HepG2 (cell line): ENCODE data around the gene SLC39A1. TPM values are rescaled to one million over a fixed set of nuclear protein-coding genes. Genes with fewer than 3 reads are reported as not detected.

Experiments used
- ATAC-seq: fragments of 200-7000 bp; cut with Tn5 transposase; 3 replicates; pipeline ENCODE4 v1.9.1; 2020; ENCODE audit warnings: mild to moderate bottlenecking, moderate library complexity
- BruUV-seq: library from RNA; stranded (reverse); fragments of 400-500 nt; replicated peaks from 2 replicates; lab custom pipeline; 2021; lab: Mats Ljungman, UMichigan
- CTCF ChIA-PET: fragments of 300-600 bp; formaldehyde crosslinking; extraction: SDS; loops from one replicate; lab custom pipeline; 2021; ENCODE audit warnings: low total read pairs, inconsistent platforms, low intra/inter-chr PET ratio; lab: Yijun Ruan, JAX
- POLR2A ChIA-PET: fragments of 350-600 bp; sonication (Branson Sonifier 250); formaldehyde crosslinking; loops from one replicate; lab custom pipeline; 2020; ENCODE audit warnings: antibody characterized with exemption, inconsistent platforms; lab: Yijun Ruan, JAX
- DNase-seq: peaks from one replicate; pipeline ENCODE4 v3.0.0-alpha.2; 2015; ENCODE audit warnings: low spot score
- FAIRE-seq: peaks from 3 replicates; lab custom pipeline; 2011; peaks lifted over from hg19 to GRCh38; lab: Jason Lieb, UNC
- H2AFZ ChIP-seq: one replicate; pipeline ENCODE4 v1.6.1; 2011; ENCODE audit warnings: low read length, inconsistent platforms
- H3K27ac ChIP-seq: fragments of 300-600 bp; 3 replicates; pipeline ENCODE4 v1.8.0; 2011; ENCODE audit warnings: mixed run types, mild to moderate bottlenecking, mixed read lengths, low read length, inconsistent platforms; ENCODE audit not compliant: insufficient read depth; ENCODE audit errors: extremely low read length
- H3K27me3 ChIP-seq, 2 experiments: fragments of 200-600 bp in 1 of 2; 2 replicates in 1 of 2; 3 replicates in 1 of 2; pipeline versions ENCODE4 v1.6.0 to v1.8.0; 2011; ENCODE audit warnings: low read length in 2 of 2, mild to moderate bottlenecking in 2 of 2, moderate library complexity in 2 of 2, inconsistent platforms in 1 of 2; ENCODE audit not compliant: insufficient read depth in 2 of 2, control insufficient read depth in 1 of 2
- H3K36me3 ChIP-seq, 2 experiments: fragments of 200-600 bp in 1 of 2; replicated peaks in 1 of 2; 2 replicates in 1 of 2; 3 replicates in 1 of 2; pipeline versions ENCODE4 v1.5.1 to v1.8.0; 2011; ENCODE audit warnings: low read length in 2 of 2, inconsistent platforms in 1 of 2; ENCODE audit not compliant: insufficient read depth in 2 of 2, control insufficient read depth in 1 of 2
- H3K4me1 ChIP-seq: 2 replicates; pipeline ENCODE4 v1.5.1; 2012; ENCODE audit warnings: low read length, inconsistent platforms; ENCODE audit not compliant: insufficient read depth
- H3K4me2 ChIP-seq: 2 replicates; pipeline ENCODE4 v1.6.0; 2011; ENCODE audit warnings: low read depth, low read length, inconsistent platforms
- H3K4me3 ChIP-seq, 3 experiments: fragments of 200-600 bp in 1 of 3; sonication (generic), shearing (Covaris generic) in 1 of 3; replicated peaks in 1 of 3; 2 replicates each; pipeline ENCODE4 v1.5.1; 2011 to 2016; ENCODE audit warnings: low read length in 3 of 3, inconsistent platforms in 2 of 3, low read depth in 2 of 3, mild to moderate bottlenecking in 2 of 3, control low read depth in 1 of 3, mixed read lengths in 1 of 3; ENCODE audit not compliant: insufficient read depth in 1 of 3
- H3K79me2 ChIP-seq: one replicate; pipeline ENCODE4 v1.6.1; 2011; ENCODE audit warnings: low read length, inconsistent platforms; ENCODE audit not compliant: insufficient read depth
- H3K9ac ChIP-seq: 2 replicates; pipeline ENCODE4 v1.6.0; 2011; ENCODE audit warnings: mild to moderate bottlenecking, low read depth, low read length, inconsistent platforms; ENCODE audit not compliant: insufficient read depth
- H3K9me3 ChIP-seq: 2 replicates; pipeline ENCODE4 v1.5.1; 2012; ENCODE audit warnings: mild to moderate bottlenecking, low read length
- H4K20me1 ChIP-seq: 2 replicates; pipeline ENCODE4 v1.6.0; 2011; ENCODE audit warnings: inconsistent platforms, mild to moderate bottlenecking, low read length, moderate library complexity; ENCODE audit not compliant: insufficient read depth
- CAMTA2 ChIP-seq: sonication (generic); formaldehyde crosslinking; IDR thresholded peaks from 2 replicates; pipeline ENCODE4 v1.4.0; 2020; ENCODE audit warnings: mild to moderate bottlenecking, missing genetic modification reagents, borderline replicate concordance
- PLRG1 ChIP-seq: fragments of 450-650 bp; conservative IDR thresholded peaks from 2 replicates; pipeline ENCODE4 v1.6.1; 2016
- SP1 ChIP-seq, 2 experiments: fragments of 450-650 bp in 1 of 2; sonication (generic) in 1 of 2; formaldehyde crosslinking in 1 of 2; IDR thresholded peaks; 2 replicates each; pipeline versions ENCODE4 v1.4.0 to v1.6.1; 2016 to 2020; ENCODE audit warnings: missing genetic modification reagents in 1 of 2
- WIZ ChIP-seq: sonication (generic); formaldehyde crosslinking; IDR thresholded peaks from 2 replicates; pipeline ENCODE4 v1.5.1; 2020; ENCODE audit warnings: mild to moderate bottlenecking, missing genetic modification reagents
- WGBS: methylation state at CpG from one replicate; pipeline ENCODE4 v1.1.6; 2017; ENCODE audit warnings: low lambda C conversion rate; 5-methylcytosine and 5-hydroxymethylcytosine counted together
- in situ Hi-C: cut with HindIII; loops from 2 replicates; pipeline ENCODE4 v1.10.0; 2017; ENCODE audit warnings: low pct_unique_long_range_greater_than_20kb; ENCODE audit not compliant: extremely low pct_ligation_motif_present
- intact Hi-C: fragments of 100-400 bp; cut with micrococcal nuclease; formaldehyde crosslinking; loops from one replicate; pipeline ENCODE4 v1.10.0; 2022; ENCODE audit not compliant: unreplicated experiment
- polyA plus RNA-seq, 8 experiments: library from polyadenylated mRNA; depleted of rRNA in 3 of 8; stranded (reverse) in 7 of 8; unstranded in 1 of 8; fragments of >200 nt; fragmentation: Illumina TruSeq in 4 of 8; extraction: Trizol in 4 of 8; gene quantifications; 2 replicates each; pipeline versions ENCODE4 v1.2.1 to v1.2.3, GENCODE V29; 2011 to 2016; ENCODE audit warnings: low read depth in 4 of 8, missing spikeins in 1 of 8, mixed read lengths in 1 of 8; ENCODE audit not compliant: insufficient read depth in 1 of 8
- total RNA-seq, 5 experiments: library from RNA; depleted of rRNA; stranded (reverse); fragments of >200 nt; fragmentation: Illumina TruSeq; extraction: Trizol; gene quantifications; 2 replicates each; pipeline ENCODE4 v1.2.3, GENCODE V29; 2016; ENCODE audit warnings: low read depth in 1 of 5
- TF ChIP-seq, protein P1 (sequence below): sonication (generic); formaldehyde crosslinking; IDR thresholded peaks from 2 replicates; pipeline ENCODE4 v1.4.0; 2020; ENCODE audit warnings: missing genetic modification reagents, borderline replicate concordance
- TF ChIP-seq, protein P2 (sequence below): sonication (generic); formaldehyde crosslinking; IDR thresholded peaks from 2 replicates; pipeline ENCODE4 v1.4.0; 2020; ENCODE audit warnings: missing genetic modification reagents, borderline replicate concordance

Gene SLC39A1
- total and polyA plus RNA-seq, 2 of the 13 experiments (the other 11 are each of a cell fraction or from before 2014, with no cell fraction given) = 71.2 to 78.4 TPM

DNA sequence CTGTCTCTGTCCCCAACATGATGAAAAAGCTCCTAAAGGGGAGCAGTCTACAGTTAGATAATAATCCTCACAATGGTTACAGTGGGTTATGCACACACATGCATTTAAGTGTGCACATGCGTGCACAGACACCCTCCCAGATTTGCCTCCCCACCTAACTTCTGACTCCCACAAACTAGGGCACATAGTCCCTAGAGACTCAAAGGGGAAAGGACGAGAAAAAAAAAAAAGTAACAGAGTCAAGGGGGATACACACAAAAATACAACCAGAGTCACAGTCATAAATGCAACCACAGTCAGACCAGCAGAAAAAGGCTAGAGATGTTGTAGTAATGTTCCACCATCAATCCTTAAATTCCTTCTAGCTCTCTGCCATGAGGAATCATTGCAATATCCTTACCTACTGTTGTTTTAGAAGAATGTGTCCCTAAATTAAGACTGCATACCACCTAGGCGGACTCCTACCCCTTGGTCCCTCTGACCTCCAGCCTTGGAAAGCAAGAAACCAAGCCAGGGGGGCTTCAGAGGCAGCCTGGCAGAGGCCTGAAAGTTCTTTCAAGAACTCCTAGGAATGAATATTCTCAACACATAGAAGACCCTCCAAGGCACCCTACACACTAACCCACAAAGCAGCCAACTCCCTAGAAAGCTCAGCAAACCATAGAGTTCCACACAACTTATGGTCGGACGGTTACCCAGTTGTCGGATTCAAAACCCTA is 6.2 kb downstream of the SLC39A1 start:
- no TSS peak for BruUV-seq
- TF ChIP-seq WIZ (CRISPR knock-in tag) (no peak), CAMTA2 (CRISPR knock-in tag) (0 out of 2 replicates have a peak, but pooled peaks have one; percentile 10)
- TF ChIP-seq, all 625 proteins: peak for 1
- in situ Hi-C loops = no loop called here
- CTCF ChIA-PET = no interaction called here
- FAIRE-seq (no peak), ATAC-seq (no peak), DNase-seq (no peak)
- H3K27me3 ChIP-seq = peaks cover 0 to 7% of the 10 kb centered on the region in 2 experiments; a peak in 1 of 5 replicates
- intact Hi-C loops = loop anchor here (5.0 kb wide), 1 partner anchor 35 kb away; the partner anchor contains the start of gene GATAD2B
- peak overlapping the region; percentile 75 for H3K27ac ChIP-seq
- peaks cover 50% of the 10 kb centered on the region for H3K79me2 ChIP-seq
- peak overlapping the region; percentile 89 to 99 (median 92) for H3K4me3 ChIP-seq
- H3K9ac ChIP-seq = peak overlapping the region; percentile 85
- WGBS = 27% methylated on average over 6 of the region's 6 CpGs
- H2AFZ ChIP-seq = no peak overlapping the region
- peaks cover 7% of the 10 kb centered on the region; the same call in 1 of the 2 replicates for H4K20me1 ChIP-seq
- peak overlapping the region; percentile 89 for H3K4me2 ChIP-seq
- H3K36me3 ChIP-seq = peaks cover 2 to 22% of the 10 kb centered on the region in 2 experiments; a peak in 4 of 5 replicates
- H3K9me3 ChIP-seq = no peaks in the 10 kb centered on the region
- H3K4me1 ChIP-seq = peaks cover 67% of the 10 kb centered on the region
- POLR2A ChIA-PET = interaction anchor here (1.0 to 7.0 kb wide), 5 partner anchors 10 to 33 kb away, joined by 3 to 89 read pairs (median 12); partner anchors contain the start of genes CREB3L4, DENND4B, JTB and RPS27

DNA sequence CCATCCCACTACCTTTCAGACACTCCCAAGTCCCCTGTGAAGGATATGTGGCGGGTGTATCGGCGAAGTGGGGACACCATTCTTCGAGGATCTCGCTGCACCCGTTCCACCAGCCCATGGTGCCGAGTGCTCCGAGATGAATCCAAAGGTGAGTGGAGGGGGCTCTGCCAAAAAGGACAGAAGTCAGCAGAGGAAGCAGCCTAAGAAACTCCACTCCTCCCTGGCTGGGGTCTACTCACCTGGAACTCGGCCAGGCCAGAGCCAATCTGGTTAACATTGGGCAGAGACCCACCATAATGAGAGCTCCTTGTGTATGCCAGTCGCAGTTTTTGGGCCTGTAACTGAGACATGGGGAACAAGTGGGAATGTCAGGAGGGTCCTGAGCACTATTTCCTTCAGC is 8.5 kb downstream of the SLC39A1 start:
- no peak for FAIRE-seq
- Histone ChIP-seq H3K4me3 (peak overlapping the region in 1 of 3 experiments; percentile 17; a peak in 1 of 6 replicates), H2AFZ (no peak overlapping the region), H3K4me1 (peaks cover 55% of the 10 kb centered on the region), H3K27me3 (peaks cover 0 to 7% of the 10 kb centered on the region in 2 experiments; a peak in 1 of 5 replicates), H3K79me2 (peaks cover 39% of the 10 kb centered on the region), H3K36me3 (peaks cover 12 to 37% of the 10 kb centered on the region in 2 experiments), H3K27ac (peak overlapping the region; percentile 72), H3K9ac (peak overlapping the region; percentile 48; the same call in 1 of the 2 replicates), H3K9me3 (no peaks in the 10 kb centered on the region), H3K4me2 (peak overlapping the region; percentile 78; the same call in 1 of the 2 replicates), H4K20me1 (peaks cover 7% of the 10 kb centered on the region; the same call in 1 of the 2 replicates)
- 99% methylated on average over 10 of the region's 10 CpGs for WGBS
- no peak for ATAC-seq
- CTCF ChIA-PET = no interaction called here
- POLR2A ChIA-PET = interaction anchor here (1.1 to 7.0 kb wide), 6 partner anchors 9 to 36 kb away, joined by 5 to 89 read pairs (median 14); partner anchors contain the start of genes CREB3L4, GATAD2B, JTB and RPS27
- in situ Hi-C loops (no loop called here), intact Hi-C loops (loop anchor here (5.0 kb wide), 1 partner anchor 33 kb away; the partner anchor contains the start of gene GATAD2B)
- no peak for DNase-seq
- BruUV-seq = no TSS peak
- TF ChIP-seq, protein P1, sequence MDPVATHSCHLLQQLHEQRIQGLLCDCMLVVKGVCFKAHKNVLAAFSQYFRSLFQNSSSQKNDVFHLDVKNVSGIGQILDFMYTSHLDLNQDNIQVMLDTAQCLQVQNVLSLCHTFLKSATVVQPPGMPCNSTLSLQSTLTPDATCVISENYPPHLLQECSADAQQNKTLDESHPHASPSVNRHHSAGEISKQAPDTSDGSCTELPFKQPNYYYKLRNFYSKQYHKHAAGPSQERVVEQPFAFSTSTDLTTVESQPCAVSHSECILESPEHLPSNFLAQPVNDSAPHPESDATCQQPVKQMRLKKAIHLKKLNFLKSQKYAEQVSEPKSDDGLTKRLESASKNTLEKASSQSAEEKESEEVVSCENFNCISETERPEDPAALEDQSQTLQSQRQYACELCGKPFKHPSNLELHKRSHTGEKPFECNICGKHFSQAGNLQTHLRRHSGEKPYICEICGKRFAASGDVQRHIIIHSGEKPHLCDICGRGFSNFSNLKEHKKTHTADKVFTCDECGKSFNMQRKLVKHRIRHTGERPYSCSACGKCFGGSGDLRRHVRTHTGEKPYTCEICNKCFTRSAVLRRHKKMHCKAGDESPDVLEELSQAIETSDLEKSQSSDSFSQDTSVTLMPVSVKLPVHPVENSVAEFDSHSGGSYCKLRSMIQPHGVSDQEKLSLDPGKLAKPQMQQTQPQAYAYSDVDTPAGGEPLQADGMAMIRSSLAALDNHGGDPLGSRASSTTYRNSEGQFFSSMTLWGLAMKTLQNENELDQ = no peak
- TF ChIP-seq PLRG1 (no peak), SP1 (IDR thresholded peaks at IDR 0.05) (no peak), SP1 (CRISPR knock-in tag; IDR thresholded peaks at IDR 0.05) (no peak)
- TF ChIP-seq, protein P2, sequence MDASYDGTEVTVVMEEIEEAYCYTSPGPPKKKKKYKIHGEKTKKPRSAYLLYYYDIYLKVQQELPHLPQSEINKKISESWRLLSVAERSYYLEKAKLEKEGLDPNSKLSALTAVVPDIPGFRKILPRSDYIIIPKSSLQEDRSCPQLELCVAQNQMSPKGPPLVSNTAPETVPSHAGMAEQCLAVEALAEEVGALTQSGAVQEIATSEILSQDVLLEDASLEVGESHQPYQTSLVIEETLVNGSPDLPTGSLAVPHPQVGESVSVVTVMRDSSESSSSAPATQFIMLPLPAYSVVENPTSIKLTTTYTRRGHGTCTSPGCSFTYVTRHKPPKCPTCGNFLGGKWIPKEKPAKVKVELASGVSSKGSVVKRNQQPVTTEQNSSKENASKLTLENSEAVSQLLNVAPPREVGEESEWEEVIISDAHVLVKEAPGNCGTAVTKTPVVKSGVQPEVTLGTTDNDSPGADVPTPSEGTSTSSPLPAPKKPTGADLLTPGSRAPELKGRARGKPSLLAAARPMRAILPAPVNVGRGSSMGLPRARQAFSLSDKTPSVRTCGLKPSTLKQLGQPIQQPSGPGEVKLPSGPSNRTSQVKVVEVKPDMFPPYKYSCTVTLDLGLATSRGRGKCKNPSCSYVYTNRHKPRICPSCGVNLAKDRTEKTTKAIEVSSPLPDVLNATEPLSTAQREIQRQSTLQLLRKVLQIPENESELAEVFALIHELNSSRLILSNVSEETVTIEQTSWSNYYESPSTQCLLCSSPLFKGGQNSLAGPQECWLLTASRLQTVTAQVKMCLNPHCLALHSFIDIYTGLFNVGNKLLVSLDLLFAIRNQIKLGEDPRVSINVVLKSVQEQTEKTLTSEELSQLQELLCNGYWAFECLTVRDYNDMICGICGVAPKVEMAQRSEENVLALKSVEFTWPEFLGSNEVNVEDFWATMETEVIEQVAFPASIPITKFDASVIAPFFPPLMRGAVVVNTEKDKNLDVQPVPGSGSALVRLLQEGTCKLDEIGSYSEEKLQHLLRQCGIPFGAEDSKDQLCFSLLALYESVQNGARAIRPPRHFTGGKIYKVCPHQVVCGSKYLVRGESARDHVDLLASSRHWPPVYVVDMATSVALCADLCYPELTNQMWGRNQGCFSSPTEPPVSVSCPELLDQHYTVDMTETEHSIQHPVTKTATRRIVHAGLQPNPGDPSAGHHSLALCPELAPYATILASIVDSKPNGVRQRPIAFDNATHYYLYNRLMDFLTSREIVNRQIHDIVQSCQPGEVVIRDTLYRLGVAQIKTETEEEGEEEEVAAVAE (CRISPR knock-in tag) = no peak
